ENCODE results near the gene ERVFRD-1.

The ERVFRD-1 gene, protein sequence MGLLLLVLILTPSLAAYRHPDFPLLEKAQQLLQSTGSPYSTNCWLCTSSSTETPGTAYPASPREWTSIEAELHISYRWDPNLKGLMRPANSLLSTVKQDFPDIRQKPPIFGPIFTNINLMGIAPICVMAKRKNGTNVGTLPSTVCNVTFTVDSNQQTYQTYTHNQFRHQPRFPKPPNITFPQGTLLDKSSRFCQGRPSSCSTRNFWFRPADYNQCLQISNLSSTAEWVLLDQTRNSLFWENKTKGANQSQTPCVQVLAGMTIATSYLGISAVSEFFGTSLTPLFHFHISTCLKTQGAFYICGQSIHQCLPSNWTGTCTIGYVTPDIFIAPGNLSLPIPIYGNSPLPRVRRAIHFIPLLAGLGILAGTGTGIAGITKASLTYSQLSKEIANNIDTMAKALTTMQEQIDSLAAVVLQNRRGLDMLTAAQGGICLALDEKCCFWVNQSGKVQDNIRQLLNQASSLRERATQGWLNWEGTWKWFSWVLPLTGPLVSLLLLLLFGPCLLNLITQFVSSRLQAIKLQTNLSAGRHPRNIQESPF

DNA sequence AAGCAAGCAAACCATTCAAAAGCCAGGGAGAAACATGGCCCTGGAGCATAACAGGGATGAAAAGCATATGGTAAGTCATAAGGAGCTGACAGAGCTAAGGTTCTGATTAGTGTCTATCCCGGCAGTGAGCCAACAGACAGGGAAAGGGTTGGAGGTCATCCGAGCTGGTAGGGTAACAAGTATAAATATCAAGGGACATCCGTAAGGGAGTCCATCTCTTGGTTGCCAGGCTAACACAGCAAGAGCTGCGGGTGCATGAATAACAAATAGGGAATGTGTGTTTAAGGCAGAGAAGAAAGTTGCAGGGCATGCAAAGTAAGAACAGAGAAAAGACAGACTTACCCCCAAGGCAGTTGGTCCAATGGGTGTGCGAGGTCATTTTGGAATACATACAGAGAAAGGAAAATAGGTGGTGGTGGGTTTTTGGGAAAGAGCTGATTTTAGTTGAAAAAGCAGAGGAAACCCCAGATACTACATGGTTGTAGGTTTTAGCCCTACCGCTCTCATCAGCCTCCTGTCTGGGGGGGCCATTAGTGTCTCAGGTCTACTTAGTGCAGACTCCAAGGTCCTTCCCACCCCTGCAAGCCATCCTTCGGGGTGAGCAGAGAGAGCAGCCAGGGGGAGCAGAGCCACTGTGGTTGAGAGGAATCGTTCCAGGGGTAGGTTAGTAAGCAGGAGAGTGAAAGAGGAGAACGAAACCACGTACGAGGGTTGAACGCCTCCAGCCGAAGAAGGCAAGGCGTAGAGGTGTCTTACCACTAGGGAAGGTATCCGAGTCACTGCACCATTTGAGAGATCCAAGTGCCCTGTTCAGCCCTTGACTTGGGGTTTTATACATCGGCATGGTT is at the start of gene ERVFRD-1:
ERVFRD-1 (minus strand) TSS at position 805 of the 848 bp plus-strand sequence. CDS start 6,415 bp downstream, outside the sequence.
- DNase-seq (ENCODE audit: low spot score), result no peak

DNA sequence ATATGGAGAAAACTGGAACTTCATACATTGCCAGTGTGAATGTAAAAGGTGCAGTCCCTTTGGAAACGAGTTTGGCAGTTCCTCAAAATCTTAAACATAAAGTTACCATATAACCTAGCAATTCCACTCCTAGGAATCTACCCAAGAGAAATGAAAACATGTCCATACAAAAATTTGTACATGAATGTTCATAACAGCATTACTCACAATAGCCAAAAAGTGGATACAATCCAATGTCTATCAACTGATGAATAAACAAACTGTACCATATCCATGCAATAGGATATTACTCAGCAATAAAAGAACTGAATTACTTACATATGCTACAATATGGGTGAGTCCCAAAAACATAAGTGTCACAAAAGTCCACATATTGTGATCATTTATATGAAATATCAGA is 48.7 kb upstream of the ERVFRD-1 start:
- DNase-seq (ENCODE audit: low spot score), result no peak

GRCh38 chr6:11155589-11155988 is 44.1 kb upstream of the ERVFRD-1 start:
- DNase-seq (ENCODE audit: low spot score), result no peak

GRCh38 chr6:11153447-11153846 is 41.9 kb upstream of the ERVFRD-1 start:
- no peak for DNase-seq (ENCODE audit: low spot score)

- DNase-seq (ENCODE audit: low spot score), result no peak
These were observed 41.1 kb upstream of the ERVFRD-1 start for GRCh38 chr6:11152581-11152980.

- DNase-seq (ENCODE audit: low spot score), result no peak
These were observed 40.0 kb upstream of the ERVFRD-1 start for GRCh38 chr6:11151488-11151887.

DNA sequence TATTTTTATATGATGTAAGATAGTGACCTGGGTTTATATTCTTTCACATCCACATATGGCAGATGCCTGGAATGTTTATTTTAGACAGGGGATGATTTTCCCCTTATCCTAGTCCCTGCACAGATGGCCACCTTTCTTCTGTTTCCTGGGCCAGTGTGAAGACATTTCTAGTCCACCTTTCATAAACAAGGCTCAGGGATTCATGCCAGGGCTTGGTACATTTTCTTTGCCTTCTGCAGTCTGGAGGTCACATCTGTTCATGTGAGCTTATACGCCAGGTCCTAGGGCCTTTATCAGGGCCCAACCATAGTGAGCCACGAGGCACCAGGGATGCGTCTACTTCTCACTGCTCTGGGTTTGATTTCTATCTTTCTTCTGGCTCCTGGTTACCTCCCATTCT is 38.0 kb upstream of the ERVFRD-1 start:
- no peak for DNase-seq (ENCODE audit: low spot score)

DNA sequence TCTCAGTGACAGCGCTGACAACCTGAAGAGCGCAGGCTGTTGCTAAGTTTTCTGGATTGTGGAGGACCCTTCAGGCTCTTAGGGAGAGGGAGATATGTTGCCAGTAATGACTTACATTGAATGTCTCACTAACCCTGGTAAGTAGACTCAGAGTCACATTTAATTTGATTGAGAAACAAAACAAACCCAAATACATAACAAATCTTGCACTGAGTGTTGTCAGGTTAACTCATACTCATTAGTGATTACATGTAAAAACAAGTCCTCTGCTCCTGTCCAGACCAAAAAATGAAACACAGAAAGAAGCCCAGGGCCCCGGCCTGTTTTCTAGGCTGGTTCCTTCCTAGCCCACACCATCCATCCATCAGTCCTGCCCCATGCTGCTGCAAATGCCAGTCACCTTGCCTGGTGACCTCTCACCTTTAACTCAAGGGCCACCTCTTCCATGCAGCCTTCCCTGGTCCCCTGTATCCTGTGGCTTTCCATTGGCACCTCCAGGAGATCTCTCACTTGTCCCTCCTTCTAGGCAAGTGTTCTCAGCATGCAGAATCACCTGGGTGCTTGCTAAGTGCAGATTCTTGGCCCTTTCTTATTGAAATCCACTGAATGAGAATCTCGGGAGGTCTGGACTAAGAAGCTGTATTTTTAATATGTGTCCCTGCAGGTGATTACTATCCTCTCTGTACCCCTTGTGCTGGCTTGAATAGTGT is 34.7 kb upstream of the ERVFRD-1 start:
- no peak for DNase-seq (ENCODE audit: low spot score)

DNA sequence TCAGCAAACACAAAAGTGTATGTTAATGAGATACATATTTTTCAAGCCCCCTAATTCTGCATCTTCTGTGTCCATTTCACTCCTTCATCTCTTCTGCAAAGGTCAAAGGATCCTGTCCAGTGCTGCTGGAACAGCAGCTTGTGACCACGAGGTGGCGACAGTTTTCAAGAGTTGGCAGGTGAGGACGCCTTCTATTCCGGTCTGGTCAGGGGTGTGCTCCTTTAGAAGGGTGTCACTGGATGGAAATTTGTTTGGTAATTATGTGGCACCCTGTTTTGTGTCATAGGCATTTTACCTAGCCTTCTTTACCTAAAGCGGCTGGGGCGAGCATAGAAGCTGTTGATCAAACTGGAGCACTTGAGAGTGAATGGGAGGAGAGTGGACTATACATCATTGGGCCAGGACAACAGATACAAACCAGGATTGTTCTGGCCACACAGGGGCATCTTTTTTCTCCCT is 32.9 kb upstream of the ERVFRD-1 start:
- peak; percentile 85 for DNase-seq (ENCODE audit: low spot score)

DNA sequence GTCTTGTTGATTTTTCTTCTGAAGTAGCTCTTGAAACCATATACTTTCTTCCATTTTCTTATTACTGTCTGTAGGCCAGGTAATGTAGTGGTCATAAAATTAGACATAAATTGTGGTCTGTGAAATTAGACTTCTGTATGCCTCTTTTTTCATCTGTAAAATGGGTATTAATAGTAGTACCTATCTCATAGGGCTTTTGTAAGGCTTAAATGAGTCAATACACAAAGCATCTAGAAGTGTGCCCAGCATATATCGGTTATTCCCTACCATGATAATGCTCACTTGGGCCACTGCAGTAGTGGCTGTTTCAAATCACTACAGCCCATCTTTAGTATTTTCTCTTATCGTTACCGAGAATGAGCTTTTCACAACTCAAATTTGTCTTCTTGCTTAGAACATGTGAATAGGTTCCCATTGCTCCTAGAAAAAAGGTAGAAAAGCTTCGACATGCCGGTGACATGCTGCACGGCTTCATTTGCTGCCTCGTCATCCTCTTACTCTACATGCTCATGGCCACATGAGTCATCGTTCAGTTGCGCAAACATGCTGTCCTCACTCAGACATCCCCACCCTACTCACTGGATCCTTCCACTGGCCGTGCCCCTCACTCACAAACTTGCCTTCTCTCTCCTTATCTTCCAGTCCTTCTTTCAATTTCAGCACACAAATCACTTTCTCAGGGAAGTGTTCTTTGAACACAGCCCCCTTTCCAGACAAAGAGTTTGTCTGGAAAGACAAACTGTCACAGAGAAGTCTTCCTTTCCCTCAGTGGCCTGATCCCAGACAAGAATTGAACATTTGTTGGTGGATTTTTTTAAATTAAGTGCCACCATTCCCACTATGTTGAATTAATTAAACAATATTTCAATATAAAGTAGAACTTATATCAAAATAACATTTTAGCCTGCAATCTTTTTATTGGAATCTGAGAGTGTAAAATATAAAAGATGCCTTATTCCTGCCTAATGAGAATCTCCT is 32.2 kb upstream of the ERVFRD-1 start:
- peak; percentile 83 for DNase-seq (ENCODE audit: low spot score)

- DNase-seq (ENCODE audit: low spot score), result no peak
These were observed 30.9 kb upstream of the ERVFRD-1 start for GRCh38 chr6:11142296-11143027.

DNA sequence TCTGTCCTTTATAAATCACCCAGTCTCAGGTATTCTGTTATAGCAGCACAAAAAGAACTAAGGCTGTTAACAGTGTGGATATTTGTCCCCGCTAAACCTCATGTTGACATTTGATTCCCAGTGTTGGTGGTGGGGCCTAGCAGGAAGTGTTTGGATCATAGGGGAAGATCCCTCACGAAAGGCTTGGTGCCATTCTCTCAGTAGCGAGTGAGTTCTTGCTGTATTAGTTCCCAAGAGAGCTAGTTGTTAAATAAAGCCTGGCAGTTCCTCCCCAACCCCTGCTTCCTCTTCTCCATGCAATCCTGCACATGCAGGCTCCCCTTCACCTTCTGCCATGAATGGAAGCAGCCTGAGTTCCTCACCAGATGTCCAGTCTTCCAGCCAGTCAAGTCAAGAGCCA is 29.8 kb upstream of the ERVFRD-1 start:
- no peak for DNase-seq (ENCODE audit: low spot score)

- no peak for DNase-seq (ENCODE audit: low spot score)
These were observed 28.5 kb upstream of the ERVFRD-1 start for GRCh38 chr6:11140056-11140455.

- no peak for DNase-seq (ENCODE audit: low spot score)
These were observed 27.8 kb upstream of the ERVFRD-1 start for GRCh38 chr6:11139051-11139960.

GRCh38 chr6:11136809-11137208 is 25.3 kb upstream of the ERVFRD-1 start:
- DNase-seq (ENCODE audit: low spot score), result no peak

DNA sequence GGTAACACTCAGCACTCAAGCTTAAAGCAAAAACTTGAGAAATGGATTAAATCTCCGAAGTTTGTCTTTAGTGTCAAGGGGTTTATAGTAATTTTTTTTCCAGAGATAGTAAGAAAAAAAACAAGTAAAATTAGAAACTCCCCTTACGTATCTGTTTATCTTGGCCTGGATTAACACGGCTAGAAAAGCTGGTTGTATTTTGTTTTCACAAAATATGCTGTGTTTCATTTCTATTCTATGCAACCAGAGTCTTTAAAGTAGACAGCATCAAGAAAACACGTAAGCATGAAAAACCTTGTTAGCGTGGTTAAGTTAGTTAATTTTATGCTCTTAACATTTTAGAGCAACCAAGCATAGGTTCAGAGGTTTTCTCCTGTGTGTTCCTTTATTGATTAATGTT is 21.8 kb upstream of the ERVFRD-1 start:
- no peak for DNase-seq (ENCODE audit: low spot score)

GRCh38 chr6:11132194-11132888 is 20.8 kb upstream of the ERVFRD-1 start:
- no peak for DNase-seq (ENCODE audit: low spot score)

- no peak for DNase-seq (ENCODE audit: low spot score)
These were observed 19.1 kb upstream of the ERVFRD-1 start for GRCh38 chr6:11130605-11131004.

All from GM03348 (cell line).